Measurements from ENCODE around the gene RAB3GAP2.
A peak's percentile ranks its signal among the peaks of the same experiment; 100 is the strongest.
"Not testable (repeated sequence)": the region's sequence is repeated elsewhere in the genome, so short reads cannot be mapped to it uniquely, and the experiment has no call there.

Gene RAB3GAP2

GRCh38 chr1:220272047-220272840 is at the start of gene RAB3GAP2:
TSS of gene RAB3GAP2 (minus strand) at chr1:220272453. CDS start at chr1:220272337, 116 bp downstream.
- DNase-seq (ENCODE audit: low spot score) = peak; percentile 95

- no peak for DNase-seq (ENCODE audit: low spot score)
Observed at GRCh38 chr1:220321758-220322157, 49.5 kb upstream of the RAB3GAP2 start.

- DNase-seq (ENCODE audit: low spot score) = no peak
Observed at GRCh38 chr1:220320709-220321108, 48.5 kb upstream of the RAB3GAP2 start.

GRCh38 chr1:220318673-220319072 is 46.4 kb upstream of the RAB3GAP2 start:
- DNase-seq (ENCODE audit: low spot score) = no peak

- DNase-seq (ENCODE audit: low spot score) = no peak
Observed at GRCh38 chr1:220317161-220317560, 44.9 kb upstream of the RAB3GAP2 start.

GRCh38 chr1:220316305-220316704 is 44.1 kb upstream of the RAB3GAP2 start:
- peak; percentile 20 for DNase-seq (ENCODE audit: low spot score)

- DNase-seq (ENCODE audit: low spot score) = no peak
Observed at GRCh38 chr1:220315070-220315839, 43.0 kb upstream of the RAB3GAP2 start.

- DNase-seq (ENCODE audit: low spot score) = no peak
Observed at GRCh38 chr1:220313576-220313975, 41.3 kb upstream of the RAB3GAP2 start.

- not testable (repeated sequence) for DNase-seq (ENCODE audit: low spot score)
Observed at GRCh38 chr1:220310147-220310546, 37.9 kb upstream of the RAB3GAP2 start.

GRCh38 chr1:220307607-220308006 is 35.4 kb upstream of the RAB3GAP2 start:
- no peak for DNase-seq (ENCODE audit: low spot score)

GRCh38 chr1:220306339-220306738 is 34.1 kb upstream of the RAB3GAP2 start:
- DNase-seq (ENCODE audit: low spot score) = no peak

- DNase-seq (ENCODE audit: low spot score) = no peak
Observed at GRCh38 chr1:220303871-220304270, 31.6 kb upstream of the RAB3GAP2 start.

- no peak for DNase-seq (ENCODE audit: low spot score)
Observed at GRCh38 chr1:220301630-220302029, 29.4 kb upstream of the RAB3GAP2 start.

- peak; percentile 93 for DNase-seq (ENCODE audit: low spot score)
Observed at GRCh38 chr1:220300442-220301121, 28.3 kb upstream of the RAB3GAP2 start.

GRCh38 chr1:220299337-220299736 is 27.1 kb upstream of the RAB3GAP2 start:
- no peak for DNase-seq (ENCODE audit: low spot score)

GRCh38 chr1:220298470-220299205 is 26.4 kb upstream of the RAB3GAP2 start:
- DNase-seq (ENCODE audit: low spot score) = no peak

- DNase-seq (ENCODE audit: low spot score) = no peak
Observed at GRCh38 chr1:220296981-220297380, 24.7 kb upstream of the RAB3GAP2 start.

- no peak for DNase-seq (ENCODE audit: low spot score)
Observed at GRCh38 chr1:220294846-220295301, 22.6 kb upstream of the RAB3GAP2 start.

GRCh38 chr1:220291580-220291979 is 19.3 kb upstream of the RAB3GAP2 start:
- no peak for DNase-seq (ENCODE audit: low spot score)

- no peak for DNase-seq (ENCODE audit: low spot score)
Observed at GRCh38 chr1:220290140-220290761, 18.0 kb upstream of the RAB3GAP2 start.

- no peak for DNase-seq (ENCODE audit: low spot score)
Observed at GRCh38 chr1:220287129-220287528, 14.9 kb upstream of the RAB3GAP2 start.

All from kidney tubule cell (primary cell).